Measurements from ENCODE around the gene ESAM. TPM values are rescaled to one million over a fixed set of nuclear protein-coding genes. Genes with fewer than 3 reads are reported as not detected.

ESAM gene
- total RNA-seq, 3 donors from 2014 or later (not counting 1 experiment from before 2014, with no cell fraction given) = 1.2 to 2.2 (median 1.5) TPM

DNA sequence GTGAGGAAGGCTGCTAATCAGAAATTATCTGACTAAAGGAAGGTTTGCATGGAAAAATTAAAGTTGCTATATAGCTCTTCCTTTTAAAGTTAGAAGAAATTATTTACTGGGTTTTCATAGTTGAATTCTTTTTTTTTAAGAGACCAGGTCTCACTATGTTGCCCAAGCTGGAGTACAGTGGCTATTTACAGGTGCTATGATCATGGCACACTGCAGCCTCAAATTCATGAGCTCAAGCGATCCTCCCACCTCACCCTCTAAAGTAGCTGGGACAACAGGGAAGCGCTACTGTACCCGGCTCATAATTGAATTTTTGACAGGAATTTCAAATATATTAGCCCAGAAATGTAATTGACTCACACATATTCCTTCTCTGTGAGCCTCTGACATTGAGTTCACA lies 34.2 kb upstream of the ESAM start:
- Histone ChIP-seq H3K9me3 (ENCODE audit: control insufficient read depth, insufficient read depth, low read length) (no peaks in the 10 kb centered on the region), H3K4me3 (ENCODE audit: low read length) (no peak overlapping the region), H3K27ac (ENCODE audit: low read length) (no peak overlapping the region), H3K27me3 (ENCODE audit: control insufficient read depth, insufficient read depth, low read length) (no peaks in the 10 kb centered on the region), H3K36me3 (ENCODE audit: control insufficient read depth, insufficient read depth, low read length) (no peaks in the 10 kb centered on the region), H3K4me1 (ENCODE audit: control insufficient read depth, insufficient read depth, low read length) (peaks cover 13% of the 10 kb centered on the region)
- WGBS (ENCODE audit: insufficient coverage) = 95% methylated on average over 3 of the region's 3 CpGs
- Mint-ChIP-seq H3K4me1 (peaks cover 34 to 40% of the 10 kb centered on the region in 2 donors), H3K9me3 (no peaks in the 10 kb centered on the region), H3K27ac (no peak overlapping the region), H3K4me3 (no peak overlapping the region), H3K27me3 (ENCODE audit: low read depth in 2 of 2) (no peaks in the 10 kb centered on the region), H3K36me3 (no peaks in the 10 kb centered on the region)
- no peak for ATAC-seq
- TF ChIP-seq CTCF (IDR thresholded peaks at IDR 0.05) = no peak
- intact Hi-C loops (cut with micrococcal nuclease) = no loop called here
- no peak for DNase-seq

DNA sequence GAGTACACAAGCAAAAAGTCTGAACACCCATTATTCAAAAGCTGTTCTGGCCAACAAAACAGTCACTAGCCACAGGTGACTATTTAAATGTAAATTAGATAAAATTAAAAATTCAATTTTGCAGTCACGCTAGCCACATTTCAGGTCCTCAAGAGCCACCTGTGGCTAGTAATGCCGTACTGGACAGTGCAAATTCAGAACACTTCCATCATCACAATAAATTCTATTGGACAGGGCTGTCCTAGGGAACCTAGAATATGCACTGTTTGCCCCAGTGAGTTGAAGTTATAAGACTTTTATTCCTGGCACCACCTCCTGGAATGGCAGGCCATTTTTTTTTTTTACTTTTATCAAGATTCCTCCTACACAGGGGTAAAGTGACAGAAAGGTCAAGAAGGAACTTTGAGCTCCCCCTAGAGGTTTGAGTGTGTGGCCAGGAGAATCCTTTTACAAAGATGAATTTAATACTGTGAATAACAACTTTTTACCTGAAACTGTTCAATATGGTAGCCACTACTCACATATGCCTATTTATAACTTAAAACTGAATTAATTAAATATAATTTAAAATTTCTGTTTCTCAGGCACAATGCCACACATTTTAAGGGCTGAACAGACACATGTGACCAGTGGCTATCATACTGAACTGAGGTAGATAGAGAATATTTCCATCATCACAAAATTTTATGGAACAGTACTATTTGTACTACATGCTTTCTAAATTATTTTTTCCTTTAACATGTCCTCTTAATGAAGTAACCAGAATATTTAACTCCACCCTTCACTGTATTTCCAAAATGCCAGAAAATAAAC lies 31.6 kb upstream of the ESAM start:
- no peaks in the 10 kb centered on the region for H3K36me3 ChIP-seq (ENCODE audit: control insufficient read depth, insufficient read depth, low read length)
- no peaks in the 10 kb centered on the region for H3K9me3 Mint-ChIP-seq
- H3K27me3 Mint-ChIP-seq (ENCODE audit: low read depth in 2 of 2) = no peaks in the 10 kb centered on the region
- no peaks in the 10 kb centered on the region for H3K36me3 Mint-ChIP-seq
- no peak overlapping the region for H3K27ac ChIP-seq (ENCODE audit: low read length)
- ATAC-seq = peak in 2 of 3 donors; percentile 71 to 77
- peak; percentile 79 for TF ChIP-seq CTCF (IDR thresholded peaks at IDR 0.05)
- H3K9me3 ChIP-seq (ENCODE audit: control insufficient read depth, insufficient read depth, low read length) = no peaks in the 10 kb centered on the region
- H3K27ac Mint-ChIP-seq = no peak overlapping the region
- intact Hi-C loops (cut with micrococcal nuclease) = loop anchor here (1.0 kb wide), 1 partner anchor 124 kb away; no protein-coding TSS in a partner anchor
- no peaks in the 10 kb centered on the region for H3K4me1 ChIP-seq (ENCODE audit: control insufficient read depth, insufficient read depth, low read length)
- H3K27me3 ChIP-seq (ENCODE audit: control insufficient read depth, insufficient read depth, low read length) = no peaks in the 10 kb centered on the region
- no peak overlapping the region for H3K4me3 ChIP-seq (ENCODE audit: low read length)
- H3K4me1 Mint-ChIP-seq = peaks cover 33 to 42% of the 10 kb centered on the region in 2 donors
- 91% methylated on average over 2 of the region's 2 CpGs for WGBS (ENCODE audit: insufficient coverage)
- H3K4me3 Mint-ChIP-seq = no peak overlapping the region
- peak in 1 of 2 donors; percentile 70 for DNase-seq

DNA sequence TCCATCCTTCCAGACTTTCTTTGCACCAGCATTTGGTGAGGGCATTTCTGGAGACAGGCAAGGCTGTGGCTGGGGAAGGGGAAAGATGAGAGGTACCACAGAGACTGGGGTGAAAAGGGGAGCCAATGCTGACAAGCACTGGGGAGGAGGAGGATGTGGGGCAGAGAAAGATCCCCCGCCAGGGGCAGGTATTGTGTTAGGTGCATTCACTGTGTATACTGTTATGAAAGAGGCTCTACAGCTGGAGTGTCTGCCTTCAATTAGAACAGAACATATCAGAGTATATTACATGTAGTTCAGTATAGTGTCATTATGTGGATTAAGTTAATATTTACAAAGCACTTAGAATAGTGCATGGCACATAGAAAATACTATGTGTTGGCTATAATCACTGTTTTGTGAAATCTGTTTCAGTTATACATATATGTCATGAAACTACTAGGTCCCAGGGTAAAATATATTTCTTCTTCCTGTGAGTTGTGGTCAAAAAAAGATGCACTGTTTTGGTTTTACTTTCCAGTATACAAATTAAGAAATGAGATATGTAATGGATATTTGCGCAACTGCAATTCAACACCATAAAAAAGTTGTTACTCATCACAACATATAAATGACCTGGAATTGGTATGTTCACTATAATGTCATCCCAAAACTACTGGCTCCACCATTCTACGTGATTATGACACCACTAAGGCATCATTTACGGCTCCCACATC lies 29.7 kb upstream of the ESAM start:
- WGBS (ENCODE audit: insufficient coverage) = 77% methylated on average over 3 of the region's 4 CpGs
- H3K4me3 Mint-ChIP-seq = no peak overlapping the region
- no peaks in the 10 kb centered on the region for H3K9me3 Mint-ChIP-seq
- H3K9me3 ChIP-seq (ENCODE audit: control insufficient read depth, insufficient read depth, low read length) = no peaks in the 10 kb centered on the region
- H3K4me1 Mint-ChIP-seq = peaks cover 25 to 34% of the 10 kb centered on the region in 2 donors
- H3K4me3 ChIP-seq (ENCODE audit: low read length) = no peak overlapping the region
- no peaks in the 10 kb centered on the region for H3K27me3 ChIP-seq (ENCODE audit: control insufficient read depth, insufficient read depth, low read length)
- H3K27ac ChIP-seq (ENCODE audit: low read length) = no peak overlapping the region
- no peaks in the 10 kb centered on the region for H3K36me3 ChIP-seq (ENCODE audit: control insufficient read depth, insufficient read depth, low read length)
- no peaks in the 10 kb centered on the region for H3K36me3 Mint-ChIP-seq
- no peaks in the 10 kb centered on the region for H3K27me3 Mint-ChIP-seq (ENCODE audit: low read depth in 2 of 2)
- intact Hi-C loops (cut with micrococcal nuclease) = no loop called here
- ATAC-seq (peak in 2 of 3 donors; percentile 15 to 45), DNase-seq (no peak)
- H3K27ac Mint-ChIP-seq = peak overlapping the region; percentile 15 to 32
- no peak for TF ChIP-seq CTCF (IDR thresholded peaks at IDR 0.05)
- H3K4me1 ChIP-seq (ENCODE audit: control insufficient read depth, insufficient read depth, low read length) = no peaks in the 10 kb centered on the region
